ENCODE measurements around the gene LYPD5.

LYPD5 gene

GRCh38 chr19:43804432-43804831, 2.2 kb upstream of the LYPD5 start:
- no peak for DNase-seq

- DNase-seq, result no peak
Observed at GRCh38 chr19:43799502-43800142, 2.6 kb downstream of the LYPD5 start.

- peak; percentile 66 to 73 for DNase-seq
Observed at GRCh38 chr19:43798546-43799409, 3.5 kb downstream of the LYPD5 start.

- DNase-seq, result no peak
Observed at GRCh38 chr19:43798026-43798545, 4.2 kb downstream of the LYPD5 start.

- DNase-seq, result no peak
Observed at GRCh38 chr19:43797556-43797955, 4.7 kb downstream of the LYPD5 start.

GRCh38 chr19:43797118-43797517, 5.1 kb downstream of the LYPD5 start:
- DNase-seq, result no peak

- DNase-seq, result no peak
Observed at GRCh38 chr19:43790587-43790986, 11.7 kb downstream of the LYPD5 start.

- DNase-seq, result no peak
Observed at GRCh38 chr19:43789029-43789428, 13.2 kb downstream of the LYPD5 start.

- no peak for DNase-seq
Observed at GRCh38 chr19:43786665-43787064, 15.6 kb downstream of the LYPD5 start.

GRCh38 chr19:43784981-43785808, 17.1 kb downstream of the LYPD5 start:
- peak; percentile 60 to 74 for DNase-seq

GRCh38 chr19:43784241-43784980, 17.8 kb downstream of the LYPD5 start:
- no peak for DNase-seq

GRCh38 chr19:43783636-43784035, 18.6 kb downstream of the LYPD5 start:
- DNase-seq, result no peak

GRCh38 chr19:43782689-43783231, 19.5 kb downstream of the LYPD5 start:
- DNase-seq, result no peak

- no peak for DNase-seq
Observed at GRCh38 chr19:43782311-43782660, 20.0 kb downstream of the LYPD5 start.

GRCh38 chr19:43781630-43782310, 20.5 kb downstream of the LYPD5 start:
- DNase-seq, result no peak

- DNase-seq, result no peak
Observed at GRCh38 chr19:43780706-43781525, 21.3 kb downstream of the LYPD5 start, which contains the start of gene KCNN4. Gene KCNN4 (minus strand): TSS chr19:43780973. CDS start chr19:43780861, 112 bp downstream.

- no peak for DNase-seq
Observed at GRCh38 chr19:43779820-43780219, 22.4 kb downstream of the LYPD5 start.

- DNase-seq, result no peak
Observed at GRCh38 chr19:43779147-43779819, 23.0 kb downstream of the LYPD5 start.

GRCh38 chr19:43778651-43779050, 23.6 kb downstream of the LYPD5 start:
- peak; percentile 88 to 93 for DNase-seq

- peak in 1 of 2 experiments; percentile 35 for DNase-seq
Observed at GRCh38 chr19:43777163-43777695, 25.0 kb downstream of the LYPD5 start.

All from NCI-H2081 (cell line).